ENCODE data around the gene SFRP5.

SFRP5 gene

GRCh38 chr10:97764519-97764931 is 7.3 kb downstream of the SFRP5 start:
- no peak for DNase-seq (ENCODE audit: low read depth)

DNA sequence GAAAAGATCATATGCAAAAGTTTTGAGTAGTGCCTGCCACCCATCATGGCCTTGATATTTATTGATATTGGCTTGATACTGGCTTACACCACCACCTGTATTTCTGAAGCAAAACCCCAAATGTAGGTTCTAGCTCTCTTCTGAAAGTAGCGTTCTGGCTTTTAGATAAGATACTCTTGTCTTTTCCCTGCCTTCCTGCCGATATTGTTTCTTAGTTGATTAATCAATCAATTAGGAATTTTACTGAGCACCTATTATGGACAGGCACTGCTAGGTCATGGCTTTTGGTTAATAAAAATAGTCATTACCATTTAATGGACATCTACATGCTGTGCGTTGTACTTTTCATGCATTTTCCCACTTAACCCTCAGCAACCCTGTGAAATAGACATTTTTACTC is 7.9 kb downstream of the SFRP5 start:
- no peak for DNase-seq (ENCODE audit: low read depth)

GRCh38 chr10:97763411-97763810 is 8.4 kb downstream of the SFRP5 start:
- DNase-seq (ENCODE audit: low read depth), result no peak

- no peak for DNase-seq (ENCODE audit: low read depth)
Observed at GRCh38 chr10:97762816-97763215, 9.0 kb downstream of the SFRP5 start.

DNA sequence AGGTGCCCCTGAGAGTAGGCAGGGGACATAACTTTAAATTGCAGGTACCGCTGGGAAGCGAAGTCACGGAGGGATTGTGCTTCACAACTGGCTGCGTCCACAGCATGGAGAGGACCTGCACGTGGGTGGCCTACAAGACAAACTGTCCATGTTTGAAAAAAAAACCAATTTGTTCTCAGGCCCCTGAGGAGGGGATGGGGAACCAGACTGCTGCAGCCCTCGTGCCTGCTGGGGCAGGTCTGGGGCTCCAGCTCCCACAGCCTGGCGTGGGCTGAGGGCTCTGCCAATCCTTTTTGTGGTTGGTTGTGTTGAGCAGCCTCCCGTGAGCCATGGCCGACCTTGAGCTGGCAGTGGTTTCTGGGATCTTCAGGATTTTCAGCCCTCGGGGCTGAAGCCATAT is 9.7 kb downstream of the SFRP5 start:
- no peak for DNase-seq (ENCODE audit: low read depth)

DNA sequence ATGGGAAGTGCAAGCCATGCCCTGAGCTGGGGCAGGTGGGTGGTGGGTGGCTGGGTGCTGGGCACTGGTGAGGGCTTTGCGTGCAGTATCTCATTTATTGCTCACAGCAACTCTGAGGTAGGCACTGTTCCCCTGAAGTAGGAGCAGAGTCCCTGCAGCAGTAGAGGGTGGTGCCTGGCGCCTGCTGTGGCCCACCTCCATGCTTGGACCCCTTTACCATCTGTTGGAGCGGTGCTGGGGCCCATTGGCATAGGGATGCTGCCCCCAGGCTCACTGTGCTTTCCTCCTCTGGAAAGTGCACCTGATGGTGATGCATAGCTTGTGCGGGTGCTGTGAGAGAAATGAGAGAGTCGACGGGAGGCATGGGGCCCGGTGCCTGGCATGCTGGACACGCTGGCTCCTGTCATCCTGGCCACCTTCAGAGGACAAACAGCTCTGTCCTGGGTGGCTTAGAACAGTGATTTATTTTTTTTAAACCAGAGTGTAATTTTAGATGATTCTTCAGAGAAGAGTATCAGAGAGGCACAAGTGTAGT is 10.4 kb downstream of the SFRP5 start:
- no peak for DNase-seq (ENCODE audit: low read depth)

DNA sequence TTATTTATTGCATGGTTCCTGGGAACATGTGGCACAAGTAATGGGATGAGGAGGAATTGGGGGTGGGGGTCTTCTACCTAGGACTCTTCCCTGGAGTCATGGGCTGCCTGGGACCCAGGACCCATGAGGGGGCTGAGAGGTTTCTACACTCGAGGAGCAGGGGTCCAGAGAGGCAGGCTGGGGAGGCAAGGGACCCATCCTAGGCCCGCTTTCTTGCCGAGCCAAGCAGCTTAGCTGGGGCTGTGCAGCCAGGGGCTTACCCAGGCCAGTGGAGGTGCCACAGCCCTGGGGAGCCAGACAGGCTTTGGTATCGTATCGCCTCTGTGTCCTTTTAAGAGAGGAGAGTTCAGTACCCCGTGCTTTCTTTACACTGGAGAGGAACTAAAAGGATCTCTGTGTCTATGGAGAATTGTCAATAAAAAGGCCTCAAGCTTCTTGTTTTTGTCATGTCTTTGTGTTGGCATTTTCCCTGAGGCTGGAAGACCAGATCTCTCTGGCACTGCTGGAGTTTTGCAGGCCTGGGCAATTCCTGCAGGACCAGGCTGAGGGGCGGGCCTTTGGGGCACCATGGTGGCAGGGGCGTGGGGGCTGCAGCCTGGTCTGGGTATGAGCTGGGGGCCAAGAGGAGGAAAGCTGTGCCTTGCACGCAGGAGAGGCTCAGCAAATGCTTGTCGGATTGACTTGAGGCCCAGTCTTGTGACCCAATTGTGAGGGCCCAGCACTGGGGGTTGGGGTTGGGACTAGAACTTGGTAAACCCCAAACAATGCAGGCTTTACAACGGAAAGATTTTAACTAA is 11.1 kb downstream of the SFRP5 start:
- no peak for DNase-seq (ENCODE audit: low read depth)

GRCh38 chr10:97759946-97760345 is 11.9 kb downstream of the SFRP5 start:
- DNase-seq (ENCODE audit: low read depth), result no peak

- no peak for DNase-seq (ENCODE audit: low read depth)
Observed at GRCh38 chr10:97759158-97759887, 12.5 kb downstream of the SFRP5 start.

GRCh38 chr10:97757471-97757870 is 14.3 kb downstream of the SFRP5 start:
- no peak for DNase-seq (ENCODE audit: low read depth)

- DNase-seq (ENCODE audit: low read depth), result no peak
Observed at GRCh38 chr10:97755718-97756117, 16.1 kb downstream of the SFRP5 start.

DNA sequence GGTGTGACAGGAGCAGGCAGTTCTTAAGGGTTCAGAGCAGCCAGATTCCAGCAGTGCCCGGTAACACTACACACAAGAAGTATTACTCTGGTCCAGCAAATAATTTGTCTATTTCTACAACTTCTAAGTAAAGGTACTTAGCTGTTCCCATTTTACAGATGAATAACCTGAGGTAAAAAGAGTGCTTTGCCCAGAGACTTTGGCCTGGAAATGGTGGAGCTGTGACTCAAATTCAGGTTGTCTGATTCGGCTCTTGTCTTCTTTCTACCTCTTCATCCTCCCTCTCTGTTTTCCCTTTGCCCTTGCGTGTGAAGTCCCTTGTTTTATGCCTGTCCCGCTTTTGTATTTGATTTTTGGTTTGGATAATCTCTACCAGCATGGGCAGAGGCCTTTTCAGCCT is 17.1 kb downstream of the SFRP5 start:
- DNase-seq (ENCODE audit: low read depth), result no peak

DNA sequence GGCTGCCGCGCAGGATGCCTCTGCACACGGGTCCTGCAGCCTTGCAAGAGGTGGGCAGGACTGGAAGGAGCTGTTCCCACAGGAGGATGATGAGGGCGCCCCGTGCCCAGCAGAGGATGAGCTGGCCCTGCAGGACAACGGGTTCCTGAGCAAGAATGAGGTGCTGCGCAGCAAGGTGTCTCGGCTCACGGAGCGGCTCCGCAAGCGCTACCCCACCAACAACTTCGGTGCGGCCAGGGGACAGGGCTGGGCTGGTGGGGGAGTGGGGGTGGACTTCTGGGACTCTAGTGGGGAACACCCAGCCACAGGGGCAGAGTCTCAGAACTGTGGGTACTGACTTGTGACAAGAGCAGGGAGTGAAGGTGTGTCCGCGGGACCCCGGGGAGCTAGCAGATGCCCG is 18.8 kb downstream of the SFRP5 start:
- no peak for DNase-seq (ENCODE audit: low read depth)

GRCh38 chr10:97748116-97748515 is 23.7 kb downstream of the SFRP5 start:
- no peak for DNase-seq (ENCODE audit: low read depth)

- no peak for DNase-seq (ENCODE audit: low read depth)
Observed at GRCh38 chr10:97747573-97747972, 24.2 kb downstream of the SFRP5 start.

- DNase-seq (ENCODE audit: low read depth), result no peak
Observed at GRCh38 chr10:97744405-97745035, 27.3 kb downstream of the SFRP5 start.

DNA sequence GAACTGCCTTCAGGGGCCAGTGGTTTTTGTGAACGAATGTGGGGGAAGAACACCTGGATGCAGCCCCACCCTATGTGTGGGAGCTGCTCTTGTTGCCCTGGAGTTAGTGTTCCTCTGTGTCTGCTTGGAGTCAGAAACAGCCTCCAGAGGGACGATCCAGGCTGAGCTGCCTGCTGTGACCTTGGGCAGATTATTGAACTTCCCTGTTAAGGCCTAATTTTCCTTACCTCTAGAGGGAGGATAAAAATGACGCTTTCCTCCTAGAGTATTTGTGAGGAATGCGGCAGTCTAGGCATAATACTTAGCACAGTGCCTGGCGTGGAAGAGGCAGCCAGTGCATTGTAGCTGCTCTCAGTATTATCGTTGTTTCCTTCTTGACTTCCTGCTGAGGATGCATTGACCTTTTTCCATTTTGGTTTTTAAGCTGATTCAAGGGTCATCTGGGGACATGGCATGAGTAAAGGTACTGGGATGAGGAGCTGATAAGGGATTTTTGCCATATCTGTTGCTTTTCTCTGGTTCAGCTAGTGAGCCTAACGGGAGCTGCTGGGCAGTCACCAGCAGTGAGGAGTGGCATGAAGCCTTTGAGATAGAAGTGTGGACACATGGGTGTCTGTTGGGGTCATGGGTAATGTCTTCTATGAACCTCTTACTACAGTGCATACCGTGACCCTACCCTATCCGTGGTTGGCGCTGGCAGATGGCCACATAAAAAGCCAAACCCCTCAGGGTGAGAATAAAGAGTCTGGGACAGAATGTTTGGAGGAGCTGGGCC is 28.4 kb downstream of the SFRP5 start:
- DNase-seq (ENCODE audit: low read depth), result no peak

DNA sequence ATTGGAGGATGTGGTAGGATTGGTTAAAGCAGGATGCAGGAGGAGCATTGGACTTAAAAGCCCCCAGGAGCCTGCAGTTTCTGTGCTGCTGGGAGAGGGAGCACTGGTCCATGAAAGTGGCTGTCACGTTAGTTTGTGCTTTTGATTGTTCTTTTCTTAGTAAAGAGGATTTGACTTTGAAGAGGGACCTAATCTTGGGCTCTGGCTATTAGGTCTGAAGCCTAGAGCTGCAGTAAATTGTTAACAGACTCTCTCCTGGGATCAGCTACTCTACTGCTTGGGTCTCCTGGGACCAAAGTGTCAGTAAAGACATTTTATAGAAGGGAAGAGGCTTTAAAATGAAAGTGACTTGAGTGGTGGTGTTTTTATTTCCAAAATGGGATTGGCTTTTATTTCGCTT is 31.2 kb downstream of the SFRP5 start:
- DNase-seq (ENCODE audit: low read depth), result no peak

GRCh38 chr10:97738616-97739015 is 33.2 kb downstream of the SFRP5 start:
- no peak for DNase-seq (ENCODE audit: low read depth)

GRCh38 chr10:97737770-97738265 is 34.0 kb downstream of the SFRP5 start:
- DNase-seq (ENCODE audit: low read depth), result no peak

- peak; percentile 57 for DNase-seq (ENCODE audit: low read depth)
Observed at GRCh38 chr10:97736902-97737769, 34.7 kb downstream of the SFRP5 start, which contains the start of gene ZFYVE27. Gene ZFYVE27, plus strand, starts transcription at chr10:97737128. Its CDS starts 1,350 bp downstream, at chr10:97738478.
